UCSD-AML1 (cell line): Measurements from ENCODE around the gene C1QL4.

Experiments
- DNase-seq: peaks from one replicate; lab custom pipeline; 2025; ENCODE audit not compliant: unreplicated experiment; lab: John Stamatoyannopoulos, UW

C1QL4 gene

DNA sequence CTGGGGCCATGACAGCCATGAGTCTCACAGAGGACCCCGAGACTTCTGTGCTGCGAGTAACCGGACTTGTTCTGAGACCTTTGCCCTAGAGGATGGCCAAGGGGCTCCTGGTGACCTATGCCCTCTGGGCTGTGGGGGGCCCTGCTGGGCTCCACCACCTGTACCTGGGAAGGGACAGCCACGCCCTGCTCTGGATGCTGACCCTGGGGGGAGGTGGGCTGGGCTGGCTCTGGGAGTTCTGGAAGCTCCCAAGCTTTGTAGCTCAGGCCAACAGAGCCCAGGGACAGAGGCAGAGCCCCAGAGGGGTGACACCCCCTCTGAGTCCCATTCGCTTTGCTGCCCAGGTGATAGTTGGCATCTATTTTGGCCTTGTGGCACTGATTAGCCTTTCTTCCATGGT lies 11.8 kb upstream of the C1QL4 start:
- no peak for DNase-seq

DNA sequence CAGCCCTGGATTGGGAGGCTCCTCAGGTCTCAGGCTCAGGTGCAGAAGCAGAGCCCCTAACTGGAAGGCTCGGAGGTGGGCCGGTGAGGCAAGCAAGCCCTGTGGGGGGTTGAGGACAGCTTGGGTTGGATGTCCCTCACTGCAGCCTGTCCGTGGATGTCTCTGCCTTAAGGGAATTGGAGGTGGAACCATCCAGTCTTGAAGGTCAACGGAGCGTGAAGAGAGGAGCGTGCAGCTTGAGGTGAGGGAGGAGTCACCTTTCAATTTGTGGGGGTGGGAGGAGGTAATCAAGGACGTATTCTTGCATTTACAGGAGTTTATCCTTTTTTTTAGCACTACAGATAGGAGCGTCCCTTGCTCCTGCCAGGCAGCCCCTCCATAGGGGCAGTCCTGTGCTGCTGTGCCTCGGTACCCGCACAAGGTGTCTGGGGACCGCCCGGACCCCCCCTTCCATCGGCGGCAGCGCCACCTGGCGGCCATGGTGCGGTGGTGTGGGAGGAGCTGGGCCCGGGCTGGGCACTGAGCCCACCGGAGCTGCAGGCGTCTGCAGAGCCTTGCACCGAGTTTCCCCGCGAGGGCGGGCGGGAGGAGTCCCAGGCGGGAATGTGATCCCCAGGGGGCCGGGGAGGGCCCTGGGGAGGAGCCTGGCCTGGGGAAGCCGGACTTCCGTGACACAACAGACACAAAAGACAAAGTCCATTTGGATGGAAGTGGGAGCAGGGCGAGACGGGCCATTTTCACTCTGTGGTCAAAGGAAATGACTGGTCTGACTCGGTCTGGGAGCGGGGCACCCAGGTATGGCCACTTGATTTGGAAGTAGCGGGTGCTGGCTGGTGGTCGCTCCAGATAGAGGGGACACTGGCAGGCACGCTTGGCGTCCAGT lies 10.6 kb upstream of the C1QL4 start:
- DNase-seq: peak; percentile 65

DNA sequence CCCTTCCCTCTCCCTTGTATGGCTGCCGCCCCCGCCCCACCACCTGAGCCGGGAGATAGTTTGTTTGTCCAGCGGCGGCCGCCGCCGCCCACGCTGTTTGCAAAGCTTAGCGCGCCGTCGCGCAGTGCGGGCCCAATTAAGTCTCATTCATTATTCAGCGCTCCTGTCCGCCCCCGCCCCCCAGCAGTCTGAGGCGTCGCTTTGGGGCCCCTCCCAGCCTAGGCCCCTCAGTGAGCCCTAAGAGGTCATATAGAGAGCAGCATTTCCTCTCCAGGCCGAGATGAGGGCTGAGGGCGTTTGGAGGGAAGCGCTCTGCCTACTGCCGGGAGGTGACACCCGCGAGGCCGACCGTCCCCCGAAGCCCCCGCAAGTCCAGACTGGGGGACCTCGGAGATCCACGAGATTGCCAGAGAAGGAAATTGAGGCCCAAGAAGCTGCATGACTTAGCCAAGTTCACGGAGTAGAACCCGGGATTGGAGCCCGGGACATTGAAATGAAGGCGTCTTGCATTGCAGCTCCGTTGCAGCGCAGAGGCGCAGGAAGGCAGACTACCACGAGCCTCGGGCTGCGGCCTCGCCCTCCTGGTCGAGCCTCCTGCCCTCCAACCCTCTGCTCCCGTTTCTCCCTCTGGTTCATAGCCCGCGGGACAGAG lies 9.8 kb upstream of the C1QL4 start, which contains the start of gene DNAJC22:
TSS of gene DNAJC22 (plus strand) at position 230 of the 652 bp plus-strand sequence. CDS start 1,985 bp downstream, outside the sequence.
- peak; percentile 46 for DNase-seq

DNA sequence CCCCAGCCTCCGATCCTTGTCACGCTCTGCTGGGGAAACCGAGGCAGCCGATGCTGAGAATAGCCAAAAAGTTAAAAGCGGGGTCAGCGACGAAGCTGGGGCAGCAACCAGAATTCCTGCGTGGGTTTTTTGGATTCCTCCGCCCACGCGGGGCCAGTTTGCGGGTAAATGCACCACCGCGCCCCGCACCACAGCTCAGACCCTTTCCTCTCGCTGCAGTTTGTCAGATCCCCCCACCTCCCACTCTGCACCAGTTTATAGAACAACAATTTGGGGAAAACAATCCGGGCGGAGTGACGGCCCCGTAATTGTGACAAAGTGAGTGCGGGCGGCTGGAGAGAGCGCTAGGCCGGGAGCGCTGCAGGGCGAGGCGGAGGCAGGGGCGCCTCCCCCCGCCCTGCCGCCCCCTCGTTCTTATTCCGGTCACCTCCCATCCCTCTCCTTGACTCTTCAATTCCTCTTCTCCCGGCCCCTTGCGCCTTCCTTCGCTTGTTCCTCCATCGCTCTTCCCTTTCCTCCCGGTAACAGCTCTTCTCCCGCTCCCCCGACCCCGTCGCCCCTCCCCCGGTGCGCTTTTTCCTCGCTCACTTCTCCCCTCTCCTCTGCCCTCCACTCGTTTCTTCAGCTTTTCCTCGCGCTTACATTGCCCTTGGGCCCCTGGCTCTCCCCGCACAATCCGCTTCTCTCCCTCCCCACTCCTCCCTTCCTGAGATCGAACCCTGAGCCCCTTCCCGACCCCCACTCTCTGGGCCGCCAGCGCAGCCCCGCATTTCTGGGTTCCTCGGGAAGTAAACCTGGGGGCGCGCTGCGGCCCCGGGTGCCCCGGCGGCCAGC lies 9.1 kb upstream of the C1QL4 start:
- no peak for DNase-seq

DNA sequence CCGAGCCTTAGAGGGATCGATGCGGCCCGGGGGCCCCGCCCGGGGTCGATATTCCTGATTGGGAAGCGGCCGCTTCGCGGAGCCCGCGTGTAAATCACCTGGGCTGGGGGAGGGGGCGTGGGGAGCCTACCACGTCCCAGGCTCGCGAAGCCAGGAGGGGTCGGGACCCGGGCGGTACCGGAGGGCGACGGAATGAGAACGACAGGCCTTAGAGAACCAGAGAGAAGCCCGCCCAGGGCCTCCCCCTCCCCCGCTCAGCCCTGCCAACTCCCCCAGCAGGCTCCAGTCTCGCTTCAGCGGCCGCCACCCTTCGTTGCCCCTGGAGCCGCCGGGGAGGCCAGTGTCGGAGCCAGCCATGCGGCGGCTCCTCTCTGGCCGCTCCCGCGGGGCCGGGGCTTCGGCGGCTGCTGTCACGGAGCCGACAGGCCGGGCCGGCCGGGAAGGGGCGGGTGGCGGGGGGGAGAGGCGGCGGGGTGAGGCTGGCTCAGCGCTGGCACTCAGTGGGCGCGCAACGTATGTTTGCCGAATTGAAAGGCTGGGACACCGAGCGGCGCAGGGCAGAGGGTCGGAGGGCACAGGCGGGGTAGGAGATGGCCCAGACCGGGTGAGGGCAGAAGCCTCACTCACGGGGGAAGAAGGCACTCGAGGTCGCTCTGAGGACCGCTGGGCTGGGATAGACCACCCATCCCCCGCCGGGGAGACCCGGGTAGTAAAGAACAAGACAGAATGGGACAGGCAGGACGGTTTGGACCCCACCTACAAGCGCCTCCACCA lies 8.2 kb upstream of the C1QL4 start:
- no peak for DNase-seq

DNA sequence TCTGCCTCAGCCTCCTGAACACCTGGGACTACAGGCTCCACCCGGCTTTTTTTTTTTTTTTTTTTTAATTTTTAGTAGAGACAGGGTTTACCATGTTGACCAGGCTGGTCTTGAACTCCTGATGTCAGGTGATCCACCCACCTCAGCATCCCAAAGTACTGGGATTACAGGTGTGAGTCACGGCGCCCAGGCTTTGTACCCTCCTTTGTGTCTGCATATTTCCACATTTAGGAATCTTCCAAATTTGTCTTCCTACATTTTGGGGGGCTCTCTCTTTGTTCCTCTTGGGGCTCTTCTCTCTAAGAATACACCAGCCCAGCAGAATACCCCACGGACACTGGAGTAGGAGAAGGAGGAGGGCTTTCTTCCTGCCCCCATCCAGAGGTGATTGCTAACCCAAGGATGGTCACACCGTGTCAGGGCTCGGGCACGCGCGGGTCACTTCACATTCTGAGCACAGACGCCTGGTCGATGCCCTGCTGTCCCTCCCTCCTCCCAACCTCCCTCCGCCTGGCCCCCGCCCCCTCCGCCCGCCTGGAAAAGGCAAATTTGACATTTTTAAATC lies 7.6 kb upstream of the C1QL4 start:
- no peak for DNase-seq

DNA sequence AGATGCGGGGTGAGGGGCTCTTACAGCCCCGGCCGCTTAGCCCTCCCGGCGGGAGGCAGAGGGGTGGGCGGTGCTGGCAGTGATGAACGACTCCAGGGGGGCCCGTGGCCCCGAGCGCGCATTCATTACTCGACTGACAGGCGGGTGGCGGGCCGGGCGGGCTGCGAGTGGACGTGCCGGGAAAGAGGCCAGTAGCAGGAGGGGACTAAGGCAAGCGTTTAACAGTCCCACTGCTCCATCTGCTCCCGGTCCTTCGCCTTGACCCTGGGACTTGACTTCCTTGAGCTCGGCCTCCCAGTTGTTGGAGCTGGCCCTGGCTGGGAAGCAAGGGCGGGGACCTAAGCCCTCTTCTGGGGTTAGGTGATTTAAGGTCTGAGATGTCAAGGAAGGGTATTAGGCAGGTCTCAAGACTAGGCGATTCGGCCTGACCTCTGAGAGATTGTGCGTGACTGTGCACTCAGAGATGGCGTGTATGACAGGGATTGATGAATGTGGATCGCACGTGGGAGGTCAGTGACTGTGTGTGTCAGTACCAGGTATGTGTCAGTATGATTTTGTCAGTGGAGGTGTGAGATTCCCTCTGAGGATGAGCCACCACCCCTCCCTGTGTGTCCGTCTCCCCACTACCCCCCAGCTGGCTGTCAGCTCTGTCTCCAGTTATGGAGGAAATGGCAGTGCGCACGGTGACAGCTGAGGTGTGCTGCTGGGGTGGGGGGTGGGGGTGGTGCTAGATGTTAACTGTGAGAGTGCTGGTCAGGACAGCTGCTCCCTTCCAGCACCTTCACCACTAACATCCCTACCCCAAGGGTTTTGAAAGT lies 6.1 kb upstream of the C1QL4 start:
- no peak for DNase-seq

DNA sequence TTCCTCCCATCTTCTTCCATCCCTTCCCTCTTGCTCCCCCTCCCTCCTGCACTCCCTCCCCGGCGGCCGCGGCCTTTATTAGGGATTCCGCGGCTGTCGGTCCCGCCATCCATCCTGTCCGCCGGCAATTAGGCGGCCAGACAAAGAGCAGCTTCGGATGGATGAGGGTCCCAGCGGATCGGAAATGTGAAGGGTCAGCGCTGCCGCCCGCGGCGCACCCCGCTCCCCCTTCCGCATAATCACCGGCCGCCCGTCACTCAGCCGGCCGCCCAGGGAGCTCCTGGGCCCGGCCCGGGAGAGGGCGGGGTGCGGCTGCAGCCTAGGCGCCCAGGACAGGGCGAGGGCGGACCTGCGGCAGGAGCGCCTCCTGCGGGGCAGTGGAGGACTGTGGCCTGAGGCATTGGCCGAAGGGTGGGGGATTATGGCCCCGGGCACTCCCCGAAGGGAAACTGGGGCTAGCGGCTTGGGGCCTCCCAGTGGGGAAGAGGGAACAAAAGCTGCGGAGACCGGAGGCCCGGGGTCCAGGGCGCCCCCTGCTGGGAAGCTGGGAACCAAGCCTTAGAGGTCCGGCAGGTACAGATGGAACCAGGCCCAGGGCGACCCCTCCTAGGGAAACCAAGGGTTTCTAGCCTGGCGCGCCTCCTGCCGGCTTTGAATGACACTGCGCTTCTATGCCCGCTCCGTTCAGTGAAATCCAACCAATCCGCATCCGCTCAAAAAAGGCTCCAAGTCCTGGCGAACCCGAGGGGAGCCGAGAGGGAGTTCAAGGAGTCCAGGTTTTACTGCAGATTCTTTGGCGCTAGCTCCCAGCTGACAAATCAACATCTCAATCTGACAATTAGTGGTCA lies 5.3 kb upstream of the C1QL4 start:
- DNase-seq: peak; percentile 87

DNA sequence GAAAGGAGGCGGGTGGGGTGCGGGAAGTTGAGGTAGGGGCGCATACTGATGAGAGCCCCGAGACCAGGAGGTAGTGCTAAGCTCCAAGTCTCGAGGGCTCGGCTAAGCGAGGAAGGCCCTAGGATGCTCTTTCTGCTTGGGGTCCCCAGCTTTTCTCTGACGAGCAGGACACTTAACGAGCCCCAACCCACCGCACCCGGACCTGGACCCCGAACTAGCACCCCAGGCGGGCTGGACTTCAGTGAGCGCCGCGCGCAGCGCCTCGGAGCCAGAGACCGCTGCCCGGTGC lies 4.7 kb upstream of the C1QL4 start:
- DNase-seq: no peak

DNA sequence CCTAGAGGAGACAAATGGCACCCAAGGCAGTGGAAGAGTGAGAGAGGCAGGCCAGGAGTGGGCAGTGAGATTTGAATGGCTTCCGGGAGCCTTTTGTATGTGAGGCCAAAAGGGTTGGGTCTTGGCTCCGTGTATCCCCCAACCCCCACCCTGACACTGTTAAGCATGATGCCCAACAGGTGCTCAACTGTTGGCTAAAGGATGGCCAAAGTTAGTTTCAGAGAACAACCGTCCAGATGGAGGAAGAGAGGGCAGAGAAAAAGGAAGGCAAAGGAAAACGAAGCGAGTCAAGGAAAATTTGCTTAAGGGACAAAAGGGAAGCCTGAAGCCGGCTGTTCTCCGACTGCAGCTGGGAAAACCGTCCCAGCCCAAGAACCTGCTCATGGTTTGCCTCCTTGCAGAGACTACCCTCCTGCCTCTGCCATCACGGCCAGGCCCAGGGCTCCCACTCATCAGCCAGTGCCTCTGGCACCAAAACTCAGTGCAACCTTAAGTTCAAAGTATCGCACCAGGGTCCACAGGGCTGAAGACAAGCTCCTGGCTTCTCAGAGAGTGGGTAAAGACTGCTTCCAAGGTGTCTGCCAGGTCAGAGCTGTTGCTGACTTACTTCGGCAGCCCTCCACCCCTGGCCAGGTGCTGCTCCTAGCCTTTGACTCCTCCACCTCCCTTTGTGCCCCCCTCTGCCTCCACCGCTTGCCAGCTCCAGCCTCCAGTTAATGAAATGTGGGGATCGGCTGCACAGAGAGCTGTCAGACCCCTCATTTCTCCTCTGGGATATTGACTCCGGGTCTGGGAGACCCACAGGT lies 4.2 kb upstream of the C1QL4 start:
- no peak for DNase-seq

DNA sequence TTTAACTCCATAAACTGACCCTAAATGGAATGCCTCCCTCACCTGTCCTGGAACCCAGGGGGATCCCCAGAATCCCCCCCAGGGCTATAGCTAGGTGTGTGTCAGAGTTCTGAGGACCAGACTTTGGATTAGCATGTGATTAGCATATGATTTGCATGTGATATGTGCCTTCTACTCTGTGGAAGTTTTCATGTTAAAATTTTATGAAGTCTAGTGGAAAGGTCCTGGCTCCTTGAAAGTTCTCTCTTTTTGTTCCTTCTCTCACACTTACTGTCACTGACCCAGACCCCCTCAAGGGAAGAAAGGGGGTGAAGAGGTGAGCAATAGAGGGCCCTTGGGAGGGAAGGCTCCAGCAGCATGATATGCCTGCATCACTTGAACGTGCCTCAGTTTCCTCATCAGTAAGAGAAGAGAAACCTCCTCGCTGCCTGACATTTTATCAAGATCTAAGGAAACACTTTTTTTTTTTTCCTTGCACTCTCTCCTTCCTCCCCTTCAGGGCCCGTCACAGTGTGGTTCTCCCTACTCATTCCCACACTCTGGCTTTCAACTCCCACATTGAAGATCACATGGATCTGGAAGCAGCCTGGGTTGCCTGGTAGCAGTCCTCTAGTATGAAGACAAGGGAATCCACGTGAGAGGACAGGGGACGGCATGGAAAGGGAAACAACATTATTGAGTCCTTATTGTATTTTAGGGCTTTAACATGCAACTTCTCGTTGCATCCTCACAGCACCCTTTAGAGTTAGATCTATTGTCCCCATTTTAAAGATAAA lies 3.3 kb upstream of the C1QL4 start:
- no peak for DNase-seq

DNA sequence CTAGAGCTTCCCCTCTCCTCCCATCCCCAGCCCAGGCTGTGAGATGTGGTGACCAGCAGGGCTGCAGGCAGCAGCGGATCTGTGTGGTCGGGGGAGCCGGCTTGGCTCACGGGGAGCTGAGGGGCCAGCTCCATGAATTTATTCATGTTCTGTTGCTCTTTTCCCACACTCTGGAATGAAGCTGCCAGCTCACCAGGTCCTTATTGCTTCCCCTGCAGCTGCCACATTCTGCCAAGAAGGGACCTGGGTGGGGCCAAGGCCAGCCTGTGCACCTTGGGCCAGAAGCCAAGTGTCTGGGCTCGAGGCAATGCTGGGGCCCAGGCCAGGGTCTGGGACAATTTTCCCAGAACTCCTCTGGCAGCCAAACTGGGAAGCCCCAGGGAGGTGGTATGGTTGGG lies 2.5 kb upstream of the C1QL4 start:
- DNase-seq: no peak

DNA sequence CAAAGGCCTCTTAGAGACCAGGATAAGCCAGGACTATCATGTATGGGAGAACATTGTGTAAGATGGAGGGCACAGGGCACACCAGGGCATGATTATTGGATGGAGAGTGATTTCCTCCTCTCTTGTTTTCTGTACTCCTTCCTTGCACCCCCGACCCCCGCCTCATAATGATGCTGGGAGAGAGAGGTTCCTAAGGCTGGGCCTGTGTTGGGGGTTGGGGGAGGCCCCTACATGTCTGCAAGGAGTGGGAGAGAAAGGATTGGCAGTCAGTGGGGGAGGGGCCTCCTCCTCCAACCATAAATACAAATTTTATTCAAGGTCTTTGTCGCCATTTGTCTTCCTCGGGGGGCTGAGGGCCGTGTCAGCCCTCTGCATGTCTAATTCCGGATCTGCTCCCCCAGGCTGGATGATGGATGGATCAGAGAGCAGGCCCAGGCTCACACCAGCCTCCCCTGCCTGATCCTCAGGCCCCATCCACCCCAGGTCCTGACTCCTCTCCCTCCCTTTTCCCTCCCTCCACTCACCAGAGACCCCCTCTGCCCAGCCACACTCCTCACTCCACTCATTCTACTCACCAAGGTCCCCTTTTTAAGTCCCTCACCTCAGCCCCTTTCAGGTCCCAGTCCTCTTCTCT lies 2.0 kb upstream of the C1QL4 start:
- no peak for DNase-seq

DNA sequence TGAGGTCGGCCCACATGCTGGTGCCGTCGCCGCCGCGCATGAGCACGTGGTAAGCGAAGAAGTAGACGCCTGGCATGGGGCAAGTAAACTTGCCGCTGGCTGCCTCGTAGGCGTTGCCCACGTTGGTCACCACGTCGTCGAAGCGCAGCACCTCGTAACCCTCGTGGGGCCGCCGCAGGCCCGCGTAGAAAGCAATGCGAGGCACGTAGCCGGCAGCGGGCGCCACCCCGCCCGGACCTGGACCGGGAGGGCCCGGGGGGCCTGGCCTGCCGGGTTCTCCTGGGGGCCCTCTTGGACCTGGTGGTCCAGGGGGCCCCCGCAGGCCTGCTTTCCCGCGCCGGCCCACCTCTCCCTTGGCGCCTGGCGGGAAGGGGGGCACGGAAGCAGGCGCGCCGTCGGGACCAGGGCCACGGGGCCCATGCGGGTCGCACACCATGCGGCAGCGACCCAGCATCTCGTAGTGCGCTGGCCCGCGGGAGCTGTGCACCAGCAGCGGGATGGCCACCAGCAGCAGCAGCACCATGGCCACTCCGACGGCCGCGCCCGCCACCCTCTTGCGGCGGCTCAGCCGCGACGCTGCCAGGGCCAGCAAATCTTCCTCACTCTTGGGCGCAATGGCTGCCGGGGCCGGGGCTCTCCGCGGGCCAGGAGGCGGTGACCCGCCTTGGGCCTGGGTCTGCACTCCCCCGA lies 888 bp downstream of the C1QL4 start:
- DNase-seq: no peak

DNA sequence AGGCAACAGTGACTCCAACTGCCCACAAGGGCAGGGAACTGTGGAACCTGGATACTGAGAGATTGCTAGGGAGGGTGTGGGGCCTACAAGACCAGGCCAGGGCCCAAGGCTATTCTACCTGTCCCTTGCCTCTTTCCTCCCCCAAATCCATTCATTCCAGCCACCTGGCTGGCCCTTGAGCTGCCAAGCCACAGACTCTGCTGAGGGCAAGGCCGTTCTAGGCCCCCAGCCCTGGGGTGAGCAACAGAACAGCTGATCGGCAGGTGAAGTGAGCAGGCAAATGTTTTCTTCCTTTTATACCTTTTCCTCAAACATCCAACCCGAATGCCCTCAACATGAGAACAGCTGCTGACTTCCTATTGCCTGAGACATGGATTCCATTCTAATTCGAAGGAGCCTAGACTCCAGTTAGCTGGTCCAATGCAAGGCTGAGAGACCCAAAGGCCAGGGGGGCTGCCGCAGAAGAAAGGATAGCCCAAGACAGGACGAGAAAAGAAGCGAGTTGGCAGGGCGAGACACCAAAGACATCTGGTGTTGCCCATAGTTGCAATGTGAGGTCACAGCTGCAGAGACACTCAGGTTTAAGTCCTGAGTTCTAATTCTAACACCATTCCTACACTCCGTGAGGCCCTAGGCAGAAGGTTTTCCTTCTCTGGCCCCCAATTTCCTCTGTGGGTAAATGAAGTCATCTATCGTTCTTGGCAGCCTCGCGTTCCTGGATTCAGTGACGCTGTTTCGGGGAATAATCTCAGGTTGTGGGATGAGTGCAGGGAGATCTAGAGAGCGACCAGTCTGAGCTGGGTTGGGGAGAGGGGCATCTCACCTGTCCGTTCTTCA lies 1.7 kb downstream of the C1QL4 start:
- no peak for DNase-seq
